RWPE1 (cell line): ENCODE data around the gene CHRDL1.

Source experiments
- CTCF ChIA-PET: fragments of 350-600 bp; sonication (Branson Sonifier 250); formaldehyde crosslinking; extraction: SDS; loops from one replicate; lab custom pipeline; 2021; lab: Yijun Ruan, JAX
- POLR2A ChIA-PET: fragments of 400-600 bp; formaldehyde crosslinking; extraction: SDS; loops from one replicate; lab custom pipeline; 2020; ENCODE audit warnings: antibody characterized with exemption; ENCODE audit not compliant: low non-redundant PET; lab: Yijun Ruan, JAX
- DNase-seq: peaks from one replicate; pipeline ENCODE4 v3.0.0; 2012; ENCODE audit warnings: low spot score
- H3K27ac ChIP-seq: fragments of 450-650 bp; 2 replicates; pipeline ENCODE4 v1.5.1; 2017
- TF ChIP-seq, protein P1 (sequence below): fragments of 450-650 bp; conservative IDR thresholded peaks from 2 replicates; pipeline ENCODE4 v1.5.1; 2017; ENCODE audit warnings: low read depth, mild to moderate bottlenecking

CHRDL1 gene

DNA sequence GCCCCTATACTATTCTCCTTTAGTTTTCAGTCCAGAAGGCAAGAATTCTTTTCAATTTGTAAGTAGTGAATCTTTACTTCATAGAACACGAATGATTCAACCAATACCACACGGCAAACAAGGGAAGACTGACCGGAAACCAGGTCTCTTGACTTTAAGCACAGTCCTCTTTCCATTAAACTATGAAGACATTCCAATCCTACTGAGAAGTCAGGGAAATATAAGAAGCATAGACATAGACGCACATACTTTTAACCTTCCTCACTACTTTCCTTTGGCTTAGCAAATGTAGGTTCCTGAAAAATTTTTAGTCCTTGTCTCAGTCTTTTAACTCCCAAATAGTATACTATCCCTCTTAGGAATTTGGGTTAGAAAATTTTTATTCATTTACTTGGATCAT lies 9.1 kb downstream of the CHRDL1 start:
- POLR2A ChIA-PET, result no interaction called here
- no peak for DNase-seq
- CTCF ChIA-PET, result no interaction called here
- H3K27ac ChIP-seq, result no peak overlapping the region
- TF ChIP-seq, protein P1, sequence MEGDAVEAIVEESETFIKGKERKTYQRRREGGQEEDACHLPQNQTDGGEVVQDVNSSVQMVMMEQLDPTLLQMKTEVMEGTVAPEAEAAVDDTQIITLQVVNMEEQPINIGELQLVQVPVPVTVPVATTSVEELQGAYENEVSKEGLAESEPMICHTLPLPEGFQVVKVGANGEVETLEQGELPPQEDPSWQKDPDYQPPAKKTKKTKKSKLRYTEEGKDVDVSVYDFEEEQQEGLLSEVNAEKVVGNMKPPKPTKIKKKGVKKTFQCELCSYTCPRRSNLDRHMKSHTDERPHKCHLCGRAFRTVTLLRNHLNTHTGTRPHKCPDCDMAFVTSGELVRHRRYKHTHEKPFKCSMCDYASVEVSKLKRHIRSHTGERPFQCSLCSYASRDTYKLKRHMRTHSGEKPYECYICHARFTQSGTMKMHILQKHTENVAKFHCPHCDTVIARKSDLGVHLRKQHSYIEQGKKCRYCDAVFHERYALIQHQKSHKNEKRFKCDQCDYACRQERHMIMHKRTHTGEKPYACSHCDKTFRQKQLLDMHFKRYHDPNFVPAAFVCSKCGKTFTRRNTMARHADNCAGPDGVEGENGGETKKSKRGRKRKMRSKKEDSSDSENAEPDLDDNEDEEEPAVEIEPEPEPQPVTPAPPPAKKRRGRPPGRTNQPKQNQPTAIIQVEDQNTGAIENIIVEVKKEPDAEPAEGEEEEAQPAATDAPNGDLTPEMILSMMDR, result no peak

DNA sequence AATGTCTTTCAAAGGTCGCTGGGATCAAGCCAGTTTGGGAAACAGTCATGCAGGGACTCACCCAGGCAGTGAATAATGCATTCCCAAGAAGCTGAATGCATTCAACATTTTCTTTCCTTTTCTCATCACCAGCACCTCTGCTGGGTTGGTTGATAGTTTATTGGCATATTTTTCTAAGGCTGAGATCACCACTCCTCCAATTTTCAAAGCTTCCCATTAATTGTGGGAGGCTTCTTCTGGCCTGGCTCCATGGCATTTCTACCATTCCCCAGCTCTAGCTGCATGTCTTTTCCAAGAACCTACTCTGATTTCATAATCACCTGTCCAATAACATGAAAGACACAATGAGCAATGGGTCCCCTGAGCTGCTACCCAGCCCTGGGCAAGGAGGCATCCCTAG lies 35.8 kb downstream of the CHRDL1 start:
- POLR2A ChIA-PET, result no interaction called here
- CTCF ChIA-PET, result no interaction called here
- DNase-seq, result no peak
- TF ChIP-seq, protein P1, result no peak
- no peak overlapping the region for H3K27ac ChIP-seq

DNA sequence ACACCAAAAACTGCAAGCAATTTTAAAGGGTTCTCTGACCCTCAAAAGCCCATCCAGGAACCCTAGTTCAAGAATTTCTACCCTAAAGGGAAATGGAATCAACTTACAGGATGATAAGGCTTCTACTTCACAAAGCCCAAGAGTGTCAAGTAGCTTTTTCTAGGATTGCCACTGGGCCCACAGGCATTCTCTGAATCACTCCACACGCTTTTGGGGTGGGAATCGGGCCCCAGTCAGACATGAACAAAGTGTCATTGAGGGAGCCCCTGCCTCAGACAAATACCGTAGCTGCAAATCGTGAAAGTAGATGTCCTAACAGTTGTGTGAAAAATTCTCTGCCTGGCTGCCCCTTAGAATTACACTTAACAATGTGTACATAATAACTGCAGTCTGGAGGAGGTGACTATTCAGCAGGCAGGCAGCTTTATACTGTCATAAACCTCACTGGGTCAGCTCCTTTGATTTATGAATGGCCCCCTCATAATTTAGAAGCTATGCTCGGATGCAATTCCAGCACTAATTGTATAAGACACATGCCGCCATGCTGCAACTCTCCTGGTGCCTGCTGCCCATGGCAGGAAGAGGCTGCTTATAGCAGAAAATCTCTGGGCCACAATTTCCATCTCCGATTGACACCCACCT lies 36.7 kb downstream of the CHRDL1 start:
- no peak overlapping the region for H3K27ac ChIP-seq
- TF ChIP-seq, protein P1, result no peak
- POLR2A ChIA-PET, result no interaction called here
- DNase-seq, result no peak
- CTCF ChIA-PET, result no interaction called here

DNA sequence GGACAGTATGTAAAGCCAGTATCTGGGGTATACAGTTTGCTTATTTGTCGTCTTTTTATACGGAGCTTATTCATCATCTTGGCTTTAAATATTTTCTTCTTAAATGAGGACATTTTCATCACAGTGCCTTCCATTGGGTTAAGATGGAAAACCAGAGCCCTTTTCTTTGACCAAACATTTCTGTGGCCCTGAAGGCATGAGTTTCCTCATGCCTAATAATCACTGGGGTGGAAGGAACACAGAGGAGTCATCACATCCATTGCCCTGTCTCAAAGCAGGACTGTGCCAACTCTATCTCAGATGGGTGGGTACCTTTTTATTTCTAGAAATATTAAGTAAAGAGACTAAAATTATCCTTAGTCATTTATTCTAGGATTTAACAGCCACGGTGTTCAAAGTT lies 40.0 kb downstream of the CHRDL1 start:
- TF ChIP-seq, protein P1, result no peak
- ChIA-PET CTCF (no interaction called here), POLR2A (no interaction called here)
- no peak for DNase-seq
- no peak overlapping the region for H3K27ac ChIP-seq

DNA sequence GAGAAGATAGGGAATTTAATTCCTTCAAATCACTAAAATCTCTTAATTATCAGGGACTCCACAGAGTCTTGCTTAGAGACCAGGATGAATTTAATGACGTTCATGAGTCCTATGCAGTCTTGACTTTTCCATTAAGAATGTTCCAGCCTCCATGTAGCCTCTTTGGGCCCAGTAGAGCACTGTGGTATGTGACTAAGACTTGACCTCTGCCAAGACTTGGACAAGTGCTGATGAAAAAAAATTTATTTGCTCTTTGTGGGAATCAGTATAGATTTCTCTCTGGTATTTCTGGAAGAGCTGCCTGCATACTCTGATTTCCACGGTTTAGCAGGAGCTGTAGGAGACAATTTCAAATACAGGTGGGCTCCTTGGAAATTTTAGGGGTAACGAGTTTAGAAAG lies 40.6 kb downstream of the CHRDL1 start:
- no peak overlapping the region for H3K27ac ChIP-seq
- DNase-seq, result no peak
- POLR2A ChIA-PET, result no interaction called here
- TF ChIP-seq, protein P1, result no peak
- CTCF ChIA-PET, result no interaction called here

DNA sequence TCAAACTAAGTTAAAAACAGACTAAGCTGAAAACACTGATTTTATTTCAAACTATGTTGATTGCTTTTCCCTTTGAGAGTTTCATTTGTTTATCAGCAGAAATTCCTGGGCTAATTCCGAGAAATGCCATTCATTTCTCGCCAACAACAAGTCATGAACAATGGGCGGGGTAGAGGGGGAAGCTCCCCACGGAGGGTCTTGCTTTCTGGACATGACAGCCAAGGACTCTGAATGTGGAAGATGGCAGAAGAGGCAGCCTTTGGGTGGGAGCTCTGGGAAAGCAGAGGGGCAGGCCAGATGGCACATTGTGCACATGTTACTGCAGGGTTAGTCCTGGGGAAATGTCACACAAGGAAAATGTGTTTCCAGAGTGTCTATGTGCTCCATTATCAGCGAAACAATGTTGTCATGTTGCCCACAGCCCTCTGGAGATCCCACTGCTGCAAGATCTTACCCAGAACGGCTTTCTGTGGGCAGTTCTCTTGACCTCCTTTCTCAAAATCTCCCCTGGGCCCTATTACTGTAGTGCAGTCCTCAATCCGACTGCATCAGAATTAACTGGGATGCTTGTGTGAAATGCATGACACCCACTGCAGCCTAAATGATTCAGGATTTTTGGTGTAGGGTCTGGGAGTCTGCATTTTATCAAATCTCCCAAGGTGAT lies 45.0 kb downstream of the CHRDL1 start:
- POLR2A ChIA-PET, result no interaction called here
- DNase-seq, result no peak
- H3K27ac ChIP-seq, result no peak overlapping the region
- CTCF ChIA-PET, result interaction anchor here (0.9 kb wide), 1 partner anchor 188 kb away, joined by 4 read pairs; no protein-coding TSS in a partner anchor
- TF ChIP-seq, protein P1, result no peak
